ENCODE data around the gene IMP3. TPM values are rescaled to one million over a fixed set of nuclear protein-coding genes. Genes with fewer than 3 reads are reported as not detected.

IMP3 gene
- total and polyA plus RNA-seq, 8 donors = 3.5 to 137 (median 74.1) TPM

GRCh38 chr15:75653347-75653913, 13.4 kb upstream of the IMP3 start:
- no peak for TF ChIP-seq POLR2AphosphoS5 (IDR thresholded peaks at IDR 0.05)
- Histone ChIP-seq H3K36me3 (peaks cover 22 to 62% (median 49%) of the 10 kb centered on the region in 4 donors), H3K9me3 (no peaks in the 10 kb centered on the region), H3K4me1 (peaks cover 64 to 87% (median 79%) of the 10 kb centered on the region in 4 donors), H3K4me3 (peak overlapping the region in 2 of 4 donors; percentile 66 to 79), H3K27me3 (no peaks in the 10 kb centered on the region), H3K27ac (peak overlapping the region in 3 of 5 donors; percentile 24 to 97 (median 66))
- WGBS, 5 donors = 81 to 89% (median 87%) methylated on average over 15 to 16 of the region's 16 CpGs
- intact Hi-C loops (cut with DNase I; ENCODE audit: low total_unique reads) = no loop called here
- no peak for DNase-seq

DNA sequence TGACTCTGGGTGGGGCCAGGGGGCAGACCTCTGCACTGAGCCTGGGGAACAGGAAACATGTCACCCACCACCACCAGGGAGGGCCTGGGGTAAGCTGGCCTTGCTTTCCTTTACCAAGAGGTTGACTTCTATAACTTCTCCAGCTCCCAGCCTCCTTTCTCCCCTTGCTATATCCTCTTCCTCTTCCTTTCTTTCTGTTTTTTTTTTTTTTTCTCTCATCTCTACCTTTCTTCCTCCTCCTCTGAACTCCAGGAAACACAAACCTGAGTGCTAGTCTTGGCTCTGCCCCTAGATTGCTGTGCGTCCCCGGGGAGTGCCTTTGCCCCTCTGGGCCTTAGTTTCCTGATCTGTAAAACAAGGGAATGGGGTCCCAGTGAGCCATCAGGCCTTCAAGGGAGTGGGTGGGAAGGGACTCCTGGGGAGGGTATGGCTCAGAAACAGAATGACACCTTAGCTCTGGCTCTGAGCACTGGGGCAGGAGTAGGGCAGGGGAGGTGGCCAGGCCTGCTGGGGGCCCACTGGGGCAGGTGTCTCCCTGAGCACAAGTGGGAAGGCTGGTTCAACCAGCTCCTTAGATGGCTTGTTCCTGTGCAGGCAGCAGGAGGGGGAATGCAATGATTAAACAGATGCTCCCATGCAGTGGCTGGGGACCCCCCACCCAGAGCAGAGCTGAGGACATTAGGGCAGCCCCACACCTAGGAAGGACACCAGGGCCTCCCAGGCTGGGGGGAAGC, 12.0 kb upstream of the IMP3 start:
- 25 to 53% (median 38%) methylated on average over 2 of the region's 2 CpGs for WGBS, 5 donors
- no peaks in the 10 kb centered on the region for H3K27me3 ChIP-seq
- H3K27ac ChIP-seq = peak overlapping the region; percentile 7 to 97 (median 61)
- DNase-seq = peak in 1 of 2 donors; percentile 54
- intact Hi-C loops (cut with DNase I; ENCODE audit: low total_unique reads) = no loop called here
- TF ChIP-seq POLR2A (IDR thresholded peaks at IDR 0.05) (no peak), EP300 (IDR thresholded peaks at IDR 0.05) (no peak), POLR2AphosphoS5 (IDR thresholded peaks at IDR 0.05) (no peak), CTCF (IDR thresholded peaks at IDR 0.05) (no peak)
- H3K9me3 ChIP-seq = no peaks in the 10 kb centered on the region
- peak overlapping the region; percentile 37 to 83 (median 72) for H3K4me3 ChIP-seq
- peaks cover 64 to 84% (median 78%) of the 10 kb centered on the region in 4 donors for H3K4me1 ChIP-seq
- H3K36me3 ChIP-seq = peaks cover 7 to 48% (median 34%) of the 10 kb centered on the region in 4 donors

- H3K9me3 ChIP-seq = no peaks in the 10 kb centered on the region
- H3K27ac ChIP-seq = peak overlapping the region; percentile 7 to 97 (median 61)
- H3K4me1 ChIP-seq = peaks cover 72 to 87% (median 82%) of the 10 kb centered on the region in 4 donors
- TF ChIP-seq POLR2AphosphoS5 (IDR thresholded peaks at IDR 0.05) = peak in 1 of 3 donors; percentile 12
- TF ChIP-seq EP300 (IDR thresholded peaks at IDR 0.05) = no peak
- H3K4me3 ChIP-seq = peak overlapping the region; percentile 37 to 83 (median 72)
- no peaks in the 10 kb centered on the region for H3K27me3 ChIP-seq
- H3K36me3 ChIP-seq = peaks cover 2 to 39% (median 26%) of the 10 kb centered on the region in 4 donors
- intact Hi-C loops (cut with DNase I; ENCODE audit: low total_unique reads) = no loop called here
- peak; percentile 44 to 49 for DNase-seq
- 30 to 34% (median 32%) methylated on average over 4 to 9 of the region's 9 CpGs for WGBS, 5 donors
Measured at GRCh38 chr15:75650908-75651809, 11.1 kb upstream of the IMP3 start.

DNA sequence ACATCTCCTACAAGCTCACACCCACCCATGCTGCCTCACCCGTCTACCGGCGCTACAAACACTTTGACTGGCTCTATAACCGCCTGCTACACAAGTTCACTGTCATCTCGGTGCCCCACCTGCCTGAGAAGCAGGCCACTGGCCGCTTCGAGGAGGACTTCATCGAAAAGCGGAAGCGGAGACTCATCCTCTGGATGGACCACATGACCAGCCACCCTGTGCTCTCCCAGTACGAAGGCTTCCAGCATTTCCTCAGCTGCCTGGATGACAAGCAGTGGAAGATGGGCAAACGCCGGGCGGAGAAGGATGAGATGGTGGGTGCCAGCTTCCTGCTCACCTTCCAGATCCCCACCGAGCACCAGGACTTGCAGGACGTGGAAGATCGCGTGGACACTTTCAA, 9.8 kb upstream of the IMP3 start:
- no peak for DNase-seq
- Histone ChIP-seq H3K36me3 (peaks cover 2 to 32% (median 14%) of the 10 kb centered on the region in 4 donors), H3K27me3 (no peaks in the 10 kb centered on the region), H3K9me3 (no peaks in the 10 kb centered on the region), H3K4me1 (peaks cover 70 to 79% (median 76%) of the 10 kb centered on the region in 4 donors), H3K4me3 (peak overlapping the region; percentile 37 to 83 (median 72)), H3K27ac (peak overlapping the region in 3 of 5 donors; percentile 93 to 97 (median 97))
- WGBS, 5 donors = 89 to 93% (median 92%) methylated on average over 18 of the region's 18 CpGs
- intact Hi-C loops (cut with DNase I; ENCODE audit: low total_unique reads) = no loop called here
- TF ChIP-seq EP300 (IDR thresholded peaks at IDR 0.05) (no peak), CTCF (IDR thresholded peaks at IDR 0.05) (no peak), POLR2AphosphoS5 (IDR thresholded peaks at IDR 0.05) (no peak), POLR2A (IDR thresholded peaks at IDR 0.05) (no peak)
